ENCODE results near the gene ECE1.

GRCh38 chr1:21283524-21283923 is 6.7 kb downstream of the ECE1 start:
- TF ChIP-seq POLR2A (IDR thresholded peaks at IDR 0.05; ENCODE audit: low read depth, low read length) (no peak), CTCF (conservative IDR thresholded peaks at IDR 0.05; ENCODE audit: low read depth, low read length) (no peak), FOS (IDR thresholded peaks at IDR 0.05; ENCODE audit: low read depth, low read length) (no peak), RAD21 (IDR thresholded peaks at IDR 0.05; ENCODE audit: low read length) (no peak)

Data from IMR-90 (cell line).